Uterus (tissue), 2 donors: ENCODE data around the gene SERPINA12.

ENCODE experiments used
- POLR2A ChIP-seq, 2 donors: fragments of 450-650 bp; IDR thresholded peaks; one replicate each; pipeline ENCODE4 v1.6.1; 2016; ENCODE audit warnings: antibody characterized with exemption in 2 of 2, mild to moderate bottlenecking in 1 of 2, moderate library complexity in 1 of 2
- TF ChIP-seq, protein P1 (sequence below), 4 experiments: fragments of 200-600 bp in 2 of 4; fragments of 450-650 bp in 2 of 4; sonication (generic) in 2 of 4; IDR thresholded peaks; one replicate each; pipeline ENCODE4 v1.5.1; 2016 to 2019; ENCODE audit warnings: antibody characterized with exemption in 4 of 4, mild to moderate bottlenecking in 2 of 4, moderate library complexity in 1 of 4

DNA sequence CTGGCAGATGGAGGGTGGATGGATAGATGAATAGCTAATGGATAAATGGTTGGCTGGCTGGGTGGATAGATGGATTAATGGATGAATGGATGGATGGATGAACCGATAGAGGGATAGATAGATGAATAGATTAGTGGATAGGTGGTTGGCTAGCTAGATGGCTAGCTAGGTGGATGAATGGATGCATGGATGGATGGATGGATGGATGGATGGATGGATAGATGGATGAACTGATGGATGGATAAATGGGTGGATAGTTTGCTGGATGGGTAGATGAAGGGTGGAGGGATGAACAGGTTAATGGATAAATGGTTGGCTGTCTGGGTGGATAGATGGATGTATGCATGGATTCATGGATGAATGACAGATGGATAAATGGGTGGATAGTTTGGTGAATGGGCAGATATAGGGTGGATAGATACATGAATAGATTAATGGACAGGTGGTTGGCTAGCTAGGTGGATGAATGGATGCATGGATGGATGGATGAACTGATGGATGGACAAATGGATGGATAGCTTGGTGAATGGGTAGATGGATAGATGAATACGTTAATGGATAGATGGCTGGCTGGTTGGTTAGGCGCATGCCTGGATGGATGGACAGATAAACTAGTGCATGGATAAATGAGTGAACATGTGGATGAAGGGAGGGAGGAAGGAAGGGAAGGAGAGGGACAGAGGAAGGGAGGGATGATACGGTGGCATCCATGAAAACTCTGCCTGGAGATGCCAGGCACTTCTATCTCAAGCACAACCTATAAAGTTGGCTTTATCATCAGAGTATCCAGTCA, 41.3 kb downstream of the SERPINA12 start:
- TF ChIP-seq, protein P1, sequence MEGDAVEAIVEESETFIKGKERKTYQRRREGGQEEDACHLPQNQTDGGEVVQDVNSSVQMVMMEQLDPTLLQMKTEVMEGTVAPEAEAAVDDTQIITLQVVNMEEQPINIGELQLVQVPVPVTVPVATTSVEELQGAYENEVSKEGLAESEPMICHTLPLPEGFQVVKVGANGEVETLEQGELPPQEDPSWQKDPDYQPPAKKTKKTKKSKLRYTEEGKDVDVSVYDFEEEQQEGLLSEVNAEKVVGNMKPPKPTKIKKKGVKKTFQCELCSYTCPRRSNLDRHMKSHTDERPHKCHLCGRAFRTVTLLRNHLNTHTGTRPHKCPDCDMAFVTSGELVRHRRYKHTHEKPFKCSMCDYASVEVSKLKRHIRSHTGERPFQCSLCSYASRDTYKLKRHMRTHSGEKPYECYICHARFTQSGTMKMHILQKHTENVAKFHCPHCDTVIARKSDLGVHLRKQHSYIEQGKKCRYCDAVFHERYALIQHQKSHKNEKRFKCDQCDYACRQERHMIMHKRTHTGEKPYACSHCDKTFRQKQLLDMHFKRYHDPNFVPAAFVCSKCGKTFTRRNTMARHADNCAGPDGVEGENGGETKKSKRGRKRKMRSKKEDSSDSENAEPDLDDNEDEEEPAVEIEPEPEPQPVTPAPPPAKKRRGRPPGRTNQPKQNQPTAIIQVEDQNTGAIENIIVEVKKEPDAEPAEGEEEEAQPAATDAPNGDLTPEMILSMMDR (IDR thresholded peaks at IDR 0.05), result no peak
- TF ChIP-seq POLR2A (IDR thresholded peaks at IDR 0.05), result no peak
